K562 (cell line): Measurements from ENCODE around the gene TSGA10. TPM values are rescaled to one million over a fixed set of nuclear protein-coding genes. Genes with fewer than 3 reads are reported as not detected.

Experiments used
- ATAC-seq: fragments of 200-7000 bp; cut with Tn5 transposase; 3 replicates; pipeline ENCODE4 v1.9.1; 2020; ENCODE audit warnings: moderate library complexity
- BruUV-seq: library from RNA; stranded (reverse); fragments of 400-500 nt; replicated peaks from 2 replicates; lab custom pipeline; 2021; lab: Mats Ljungman, UMichigan
- CTCF ChIA-PET: fragments of 300-600 bp; formaldehyde crosslinking; extraction: SDS; loops from one replicate; lab custom pipeline; 2021; ENCODE audit warnings: low intra/inter-chr PET ratio; lab: Yijun Ruan, JAX
- POLR2A ChIA-PET: fragments of 300-600, 350-650 bp; sonication (Branson Sonifier 250); formaldehyde crosslinking; extraction: SDS; loops from one replicate; lab custom pipeline; 2021; ENCODE audit warnings: antibody characterized with exemption, inconsistent platforms; lab: Yijun Ruan, JAX
- DNase-seq, 4 experiments: peaks; one replicate each; pipeline versions ENCODE4 v3.0.0 to v3.0.0-alpha.2; 2011 to 2018; ENCODE audit warnings: low spot score in 3 of 4, mixed read lengths in 3 of 4; ENCODE audit errors: extremely low read depth in 1 of 4
- FAIRE-seq: peaks from 2 replicates; lab custom pipeline; 2011; peaks lifted over from hg19 to GRCh38; lab: Jason Lieb, UNC
- H2AFZ ChIP-seq: 2 replicates; pipeline ENCODE4 v1.6.0; 2011; ENCODE audit warnings: low read depth, low read length, control low read depth, inconsistent platforms
- H3K27ac ChIP-seq: fragments of 200-600 bp; 3 replicates; pipeline ENCODE4 v1.8.0; 2011; ENCODE audit warnings: low read depth, mild to moderate bottlenecking, control low read depth, inconsistent platforms, low read length, moderate library complexity, mixed read lengths; ENCODE audit errors: extremely low read depth
- H3K27me3 ChIP-seq, 2 experiments: fragments of 300-600 bp in 1 of 2; 2 replicates in 1 of 2; 3 replicates in 1 of 2; pipeline versions ENCODE4 v1.6.0 to v1.8.0; 2011; ENCODE audit warnings: inconsistent platforms in 2 of 2, low read length in 2 of 2, mild to moderate bottlenecking in 1 of 2, mixed read lengths in 1 of 2, moderate library complexity in 1 of 2; ENCODE audit not compliant: control insufficient read depth in 2 of 2, insufficient read depth in 2 of 2
- H3K36me3 ChIP-seq: fragments of 300-600 bp; 3 replicates; pipeline ENCODE4 v1.8.0; 2011; ENCODE audit warnings: mild to moderate bottlenecking, low read length, inconsistent platforms; ENCODE audit not compliant: control insufficient read depth, insufficient read depth
- H3K4me1 ChIP-seq, 2 experiments: fragments of 200-600 bp in 1 of 2; replicated peaks in 1 of 2; 2 replicates in 1 of 2; 3 replicates in 1 of 2; pipeline versions ENCODE4 v1.5.1 to v1.8.0; 2011; ENCODE audit warnings: inconsistent platforms in 2 of 2, low read length in 2 of 2, mild to moderate bottlenecking in 1 of 2, mixed read lengths in 1 of 2, moderate library complexity in 1 of 2; ENCODE audit not compliant: control insufficient read depth in 2 of 2, insufficient read depth in 2 of 2
- H3K4me2 ChIP-seq: 2 replicates; pipeline ENCODE4 v1.6.1; 2011; ENCODE audit warnings: low read length, control low read depth, inconsistent platforms, mixed read lengths; ENCODE audit not compliant: insufficient read depth
- H3K4me3 ChIP-seq: fragments of 200-600 bp; sonication (generic), shearing (Covaris generic); 2 replicates; pipeline ENCODE4 v1.5.1; 2016; ENCODE audit warnings: control low read depth, inconsistent platforms
- H3K79me2 ChIP-seq: fragments of 200-600 bp; 3 replicates; pipeline ENCODE4 v1.8.0; 2011; ENCODE audit warnings: low read length, inconsistent platforms; ENCODE audit not compliant: control insufficient read depth, insufficient read depth
- H3K9ac ChIP-seq, 2 experiments: 2 replicates each; pipeline versions ENCODE4 v1.6.0 to v1.6.1; 2011; ENCODE audit warnings: low read depth in 2 of 2, low read length in 2 of 2, control low read depth in 1 of 2, inconsistent platforms in 1 of 2, mild to moderate bottlenecking in 1 of 2, mixed read lengths in 1 of 2; ENCODE audit not compliant: insufficient read depth in 1 of 2
- H3K9me1 ChIP-seq: one replicate; pipeline ENCODE4 v1.6.0; 2011; ENCODE audit warnings: inconsistent platforms, mild to moderate bottlenecking, low read length, moderate library complexity; ENCODE audit not compliant: control insufficient read depth, insufficient read depth
- H3K9me3 ChIP-seq: replicated peaks from 2 replicates; pipeline ENCODE4 v1.5.1; 2011; ENCODE audit warnings: low read depth, low read length, inconsistent platforms; ENCODE audit not compliant: control insufficient read depth, insufficient read depth
- H4K20me1 ChIP-seq: replicated peaks from 2 replicates; pipeline ENCODE4 v1.6.1; 2011; ENCODE audit warnings: low read length, inconsistent platforms, mixed read lengths; ENCODE audit not compliant: control insufficient read depth, insufficient read depth
- BMI1 ChIP-seq: fragments of 150-350 bp; IDR thresholded peaks from 2 replicates; pipeline ENCODE4 v1.6.1; 2014; ENCODE audit warnings: low read length
- CBFA2T2 ChIP-seq: fragments of 450-650 bp; conservative IDR thresholded peaks from 2 replicates; pipeline ENCODE4 v1.6.1; 2017; ENCODE audit warnings: mild to moderate bottlenecking
- CGGBP1 ChIP-seq: fragments of 250-450 bp; sonication (Bioruptor Pico); IDR thresholded peaks from 2 replicates; pipeline ENCODE4 v1.9.0; 2021; ENCODE audit warnings: mild to moderate bottlenecking
- CSDE1 ChIP-seq, 2 experiments: fragments of 450-650 bp; IDR thresholded peaks; 2 replicates each; pipeline ENCODE4 v1.6.1; 2016; ENCODE audit warnings: mild to moderate bottlenecking in 1 of 2
- DMBX1 ChIP-seq: fragments of 250-450 bp; sonication (Bioruptor Pico); IDR thresholded peaks from 2 replicates; pipeline ENCODE4 v1.8.0; 2022; ENCODE audit warnings: inconsistent platforms, mild to moderate bottlenecking, moderate library complexity, borderline replicate concordance
- DNMT1 ChIP-seq: fragments of 450-650 bp; IDR thresholded peaks from 2 replicates; pipeline ENCODE4 v1.6.1; 2016; ENCODE audit warnings: antibody characterized with exemption, mild to moderate bottlenecking
- ETV5 ChIP-seq: sonication (generic); formaldehyde crosslinking; IDR thresholded peaks from 2 replicates; pipeline ENCODE4 v1.4.0; 2020; ENCODE audit warnings: low read depth, mild to moderate bottlenecking, missing genetic modification reagents
- KAT2B ChIP-seq: IDR thresholded peaks from one replicate; pipeline ENCODE4 v1.6.1; 2012; ENCODE audit warnings: low read depth, mild to moderate bottlenecking, control low read depth, inconsistent platforms, low read length, moderate library complexity
- POLR2AphosphoS2 ChIP-seq: IDR thresholded peaks from 2 replicates; pipeline ENCODE4 v1.6.1; 2012; ENCODE audit warnings: low read length, improper control_type of control experiment
- PRPF4 ChIP-seq: fragments of 200-400 bp; formaldehyde crosslinking; IDR thresholded peaks from one replicate; pipeline ENCODE4 v1.6.1; 2017; ENCODE audit warnings: low read length, low read depth, mild to moderate bottlenecking; ENCODE audit not compliant: insufficient read depth, poor library complexity, severe bottlenecking
- RAD51 ChIP-seq: fragments of 450-650 bp; IDR thresholded peaks from 2 replicates; pipeline ENCODE4 v1.7.1; 2016; ENCODE audit warnings: low read depth, mild to moderate bottlenecking, borderline replicate concordance
- SLC30A9 ChIP-seq: fragments of 250-450 bp; sonication (Bioruptor Pico); IDR thresholded peaks from 2 replicates; pipeline ENCODE4 v1.8.0; 2022; ENCODE audit warnings: mild to moderate bottlenecking, moderate library complexity
- ZBTB26 ChIP-seq: fragments of 450-650 bp; formaldehyde crosslinking; IDR thresholded peaks from 2 replicates; pipeline ENCODE4 v1.4.0; 2022; ENCODE audit warnings: missing genetic modification characterization
- ZNF408 ChIP-seq: fragments of 250-450 bp; sonication (Bioruptor Pico); IDR thresholded peaks from 2 replicates; pipeline ENCODE4 v1.4.0; 2020; ENCODE audit warnings: low read depth, mild to moderate bottlenecking, moderate library complexity
- ZNF586 ChIP-seq: fragments of 450-650 bp; formaldehyde crosslinking; conservative IDR thresholded peaks from 2 replicates; pipeline ENCODE4 v1.4.0; 2020; ENCODE audit warnings: mild to moderate bottlenecking, moderate library complexity
- ZNF780A ChIP-seq: fragments of 250-450 bp; sonication (Bioruptor Pico); IDR thresholded peaks from 2 replicates; pipeline ENCODE4 v1.5.0; 2021; ENCODE audit warnings: mild to moderate bottlenecking
- WGBS: fragments of 100-300 bp; shearing (Covaris generic); methylation state at CpG from one replicate; pipeline ENCODE4 v1.1.6; 2016; ENCODE audit warnings: low coverage, mixed read lengths; ENCODE audit not compliant: insufficient coverage; ENCODE audit errors: missing lambda C conversion rate; 5-methylcytosine and 5-hydroxymethylcytosine counted together
- in situ Hi-C: fragments of 300-500 bp; cut with MboI; formaldehyde crosslinking; loops from 4 replicates; pipeline ENCODE4 v1.15.0; 2018; ENCODE audit warnings: inconsistent platforms, mixed read lengths
- intact Hi-C: fragments of 100-400 bp; cut with micrococcal nuclease; formaldehyde crosslinking; loops from 2 replicates; pipeline ENCODE4 v1.14.2; 2022
- polyA plus RNA-seq, 8 experiments: library from polyadenylated mRNA; depleted of rRNA in 4 of 8; stranded (reverse) in 5 of 8; unstranded in 3 of 8; fragments of >200 nt; fragmentation: Nextera tagmentation in 2 of 8; fragmentation: Illumina TruSeq in 1 of 8; extraction: Ambion mirVana in 2 of 8; extraction: Trizol in 1 of 8; gene quantifications; 2 replicates each; pipeline versions ENCODE4 v1.2.1 to v1.2.3, GENCODE V29; 2011 to 2014; ENCODE audit warnings: inconsistent platforms in 1 of 8, missing spikeins in 1 of 8
- total RNA-seq, 7 experiments: library from RNA; depleted of rRNA in 6 of 7; stranded (reverse); fragments of >200 nt in 6 of 7; fragmentation: Illumina TruSeq in 2 of 7; extraction: Trizol in 2 of 7; gene quantifications; 2 replicates each; pipeline versions ENCODE4 v1.2.1 to v1.2.3, GENCODE V29; 2011 to 2021; ENCODE audit warnings: low replicate concordance in 1 of 7

The TSGA10 gene
- total and polyA plus RNA-seq, 9 of the 15 experiments (the other 6 are each of a cell fraction or from before 2014, with no cell fraction given), result 2.1 to 11.3 (median 3.2) TPM

GRCh38 chr2:99032001-99032400 lies 122.7 kb downstream of the TSGA10 start:
- Histone ChIP-seq H3K4me1 (no peaks in the 10 kb centered on the region), H3K27ac (no peak overlapping the region), H3K27me3 (peaks cover 0 to under 1% of the 10 kb centered on the region in 2 experiments; a peak in 3 of 5 replicates), H3K9me1 (no peaks in the 10 kb centered on the region)
- BruUV-seq, result no TSS peak
- POLR2A ChIA-PET, result no interaction called here
- ATAC-seq (no peak), DNase-seq (no peak)
- TF ChIP-seq ETV5 (CRISPR knock-in tag), result no peak
- TF ChIP-seq ZBTB26 (CRISPR knock-in tag), result no peak
- no peak for TF ChIP-seq KAT2B
- no peak for TF ChIP-seq POLR2AphosphoS2
- no peak for TF ChIP-seq ZNF780A (CRISPR knock-in tag)
- TF ChIP-seq, all 486 proteins: peak for 0
- intact Hi-C loops (no loop called here), in situ Hi-C loops (no loop called here)
- H4K20me1 ChIP-seq, result no peaks in the 10 kb centered on the region
- H2AFZ ChIP-seq, result no peak overlapping the region
- FAIRE-seq, result no peak
- WGBS, result 0% methylated on average over 2 of the region's 2 CpGs
- H3K9ac ChIP-seq, result no peak overlapping the region
- H3K36me3 ChIP-seq, result no peaks in the 10 kb centered on the region
- no peaks in the 10 kb centered on the region for H3K79me2 ChIP-seq
- CTCF ChIA-PET, result no interaction called here
- H3K4me3 ChIP-seq, result no peak overlapping the region
- H3K4me2 ChIP-seq, result no peak overlapping the region
- H3K9me3 ChIP-seq, result no peaks in the 10 kb centered on the region

GRCh38 chr2:99031481-99031880 lies 123.3 kb downstream of the TSGA10 start:
- DNase-seq, result no peak
- 2% methylated on average over 3 of the region's 3 CpGs for WGBS
- Histone ChIP-seq H3K79me2 (no peaks in the 10 kb centered on the region), H3K9me1 (no peaks in the 10 kb centered on the region), H3K27ac (no peak overlapping the region), H3K36me3 (no peaks in the 10 kb centered on the region), H3K4me1 (no peaks in the 10 kb centered on the region), H2AFZ (no peak overlapping the region), H3K4me3 (no peak overlapping the region), H4K20me1 (no peaks in the 10 kb centered on the region), H3K9me3 (no peaks in the 10 kb centered on the region), H3K27me3 (peaks cover 0 to 3% of the 10 kb centered on the region in 2 experiments; a peak in 3 of 5 replicates), H3K4me2 (no peak overlapping the region), H3K9ac (no peak overlapping the region)
- POLR2A ChIA-PET, result no interaction called here
- intact Hi-C loops, result no loop called here
- CTCF ChIA-PET, result no interaction called here
- no TSS peak for BruUV-seq
- in situ Hi-C loops, result no loop called here
- FAIRE-seq, result no peak
- no peak for ATAC-seq
- no peak for TF ChIP-seq RAD51
- no peak for TF ChIP-seq DMBX1 (CRISPR knock-in tag)
- TF ChIP-seq SLC30A9 (CRISPR knock-in tag), result no peak
- TF ChIP-seq CBFA2T2, result no peak
- TF ChIP-seq CSDE1 (IDR thresholded peaks at IDR 0.05), result no peak
- no peak for TF ChIP-seq ZNF586 (CRISPR knock-in tag)
- no peak for TF ChIP-seq ZNF408
- no peak for TF ChIP-seq BMI1
- no peak for TF ChIP-seq PRPF4
- TF ChIP-seq CGGBP1 (CRISPR knock-in tag), result no peak
- no peak for TF ChIP-seq DNMT1
